SKM-1 (cell line): ENCODE results near the gene MACO1.
A peak's percentile ranks its signal among the peaks of the same experiment; 100 is the strongest.
"Not testable (repeated sequence)": the region's sequence is repeated elsewhere in the genome, so short reads cannot be mapped to it uniquely, and the experiment has no call there.

ENCODE experiments used
- DNase-seq: peaks from one replicate; lab custom pipeline; 2025; ENCODE audit not compliant: unreplicated experiment; lab: John Stamatoyannopoulos, UW

MACO1 gene

DNA sequence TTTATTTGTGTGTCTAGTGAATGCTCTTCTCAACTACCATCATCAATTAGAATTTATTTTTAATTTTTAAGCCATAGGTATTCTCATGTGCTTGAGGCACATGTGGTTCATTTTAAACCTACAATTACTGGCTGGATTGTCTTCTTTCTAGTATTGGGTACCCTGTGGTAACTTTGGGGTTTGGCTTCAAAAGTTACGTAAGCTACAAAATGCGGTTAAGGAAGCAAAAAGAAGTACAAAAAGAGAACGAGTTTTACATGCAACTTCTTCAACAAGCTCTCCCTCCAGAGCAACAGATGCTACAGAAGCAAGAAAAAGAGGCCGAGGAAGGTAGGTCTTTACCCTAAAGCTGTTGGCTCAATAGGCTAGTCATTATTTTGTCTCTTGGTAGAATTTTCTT, 25.8 kb downstream of the MACO1 start:
- peak; percentile 85 for DNase-seq

DNA sequence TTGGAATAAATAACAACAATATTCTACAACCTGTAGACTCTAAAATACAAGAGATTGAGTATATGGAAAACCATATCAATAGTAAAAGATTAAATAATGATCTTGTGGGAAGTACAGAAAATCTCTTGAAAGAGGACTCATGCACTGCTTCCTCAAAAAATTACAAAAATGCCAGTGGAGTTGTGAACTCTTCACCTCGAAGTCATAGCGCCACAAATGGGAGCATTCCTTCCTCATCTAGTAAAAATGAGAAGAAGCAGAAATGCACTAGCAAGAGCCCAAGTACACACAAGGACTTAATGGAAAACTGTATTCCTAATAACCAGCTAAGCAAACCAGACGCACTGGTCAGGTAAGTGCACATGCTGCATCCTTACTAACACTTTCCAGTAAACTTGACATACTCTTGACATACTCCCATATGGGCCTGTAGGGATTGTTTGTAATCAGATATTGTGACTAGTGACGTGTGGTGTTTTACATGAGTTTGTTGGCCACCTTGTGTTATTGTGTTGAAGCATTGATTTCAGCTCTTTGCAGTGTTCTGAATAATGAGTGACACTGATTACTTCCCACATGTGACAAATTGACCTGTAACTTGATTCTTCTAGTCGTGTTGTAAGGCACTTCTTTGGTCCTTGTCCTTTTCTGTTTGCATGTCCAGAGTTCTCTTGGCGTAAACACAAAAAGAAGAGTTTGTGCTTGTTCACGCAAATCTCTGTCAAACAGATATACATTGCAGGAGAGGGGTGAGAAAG, 28.0 kb downstream of the MACO1 start:
- peak; percentile 66 for DNase-seq

DNA sequence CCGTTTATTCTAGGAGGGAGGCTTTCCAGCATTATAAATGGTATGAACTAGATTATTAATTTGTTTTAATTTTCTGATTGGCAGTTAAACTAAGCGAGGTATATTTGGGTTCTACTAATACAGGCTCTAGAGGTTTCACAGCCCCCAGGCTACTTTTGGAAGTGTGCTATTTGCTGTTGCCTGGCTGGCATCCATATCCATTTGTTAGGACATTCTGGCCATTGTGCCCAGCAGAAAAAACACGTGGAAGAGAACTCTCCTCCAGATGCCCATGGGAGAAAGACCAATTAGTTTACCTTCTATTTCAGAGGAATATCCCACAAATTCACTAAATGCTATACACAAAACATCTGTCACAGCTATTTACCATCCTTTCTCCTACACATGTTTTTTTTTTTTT, 29.3 kb downstream of the MACO1 start:
- DNase-seq: no peak

DNA sequence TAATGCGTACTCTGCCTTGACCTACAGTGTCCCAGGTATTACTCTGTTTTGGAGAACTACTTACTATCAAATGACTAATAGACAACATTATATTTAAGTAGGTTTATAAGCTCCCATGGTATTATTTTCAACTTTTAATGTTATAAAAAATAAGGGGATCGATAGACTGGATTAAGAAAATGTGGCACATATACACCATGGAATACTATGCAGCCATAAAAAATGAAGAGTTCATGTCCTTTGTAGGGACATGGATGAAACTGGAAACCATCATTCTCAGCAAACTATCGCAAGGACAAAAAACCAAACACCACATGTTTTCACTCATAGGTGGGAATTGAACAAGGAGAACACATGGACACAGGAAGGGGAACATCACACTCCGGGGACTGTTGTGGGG, 30.1 kb downstream of the MACO1 start:
- DNase-seq: not testable (repeated sequence)

DNA sequence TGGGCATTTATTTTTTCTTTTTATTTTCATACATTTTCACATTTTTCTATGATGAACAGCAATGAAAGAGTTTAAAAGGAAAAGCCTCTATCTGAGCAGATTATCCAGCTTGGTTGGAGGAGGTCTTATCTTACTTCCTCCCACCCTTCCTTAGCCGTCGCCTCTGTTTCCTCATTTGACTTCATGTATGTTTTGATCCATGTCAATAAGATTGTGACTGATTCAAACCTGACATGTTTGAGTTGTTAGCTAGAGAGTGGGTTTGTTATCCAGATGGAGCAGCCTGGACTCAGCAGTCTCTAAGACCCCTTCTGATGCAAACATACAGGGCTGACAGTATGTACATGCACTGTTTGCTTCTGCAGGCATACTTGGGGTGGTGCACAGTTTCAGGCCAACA, 31.2 kb downstream of the MACO1 start:
- DNase-seq: no peak

DNA sequence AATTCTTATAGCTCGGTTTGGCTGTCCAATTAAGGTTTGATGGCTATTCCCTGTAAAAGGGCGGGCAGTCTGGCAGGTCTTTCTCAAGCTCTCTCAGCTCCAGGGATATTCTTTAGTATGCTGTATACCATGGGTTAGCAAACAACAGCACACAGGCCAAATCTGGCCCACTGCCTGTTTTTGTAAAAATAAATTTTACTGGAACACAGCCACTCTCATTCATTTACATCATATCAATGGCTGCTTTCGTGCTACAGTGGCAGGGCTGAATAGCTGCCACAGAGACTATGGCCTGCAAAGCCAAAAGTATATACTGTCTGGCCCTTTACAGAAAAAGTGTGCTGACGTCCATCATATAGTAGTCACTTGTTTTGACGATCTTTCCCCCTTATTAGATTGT, 32.0 kb downstream of the MACO1 start:
- no peak for DNase-seq

DNA sequence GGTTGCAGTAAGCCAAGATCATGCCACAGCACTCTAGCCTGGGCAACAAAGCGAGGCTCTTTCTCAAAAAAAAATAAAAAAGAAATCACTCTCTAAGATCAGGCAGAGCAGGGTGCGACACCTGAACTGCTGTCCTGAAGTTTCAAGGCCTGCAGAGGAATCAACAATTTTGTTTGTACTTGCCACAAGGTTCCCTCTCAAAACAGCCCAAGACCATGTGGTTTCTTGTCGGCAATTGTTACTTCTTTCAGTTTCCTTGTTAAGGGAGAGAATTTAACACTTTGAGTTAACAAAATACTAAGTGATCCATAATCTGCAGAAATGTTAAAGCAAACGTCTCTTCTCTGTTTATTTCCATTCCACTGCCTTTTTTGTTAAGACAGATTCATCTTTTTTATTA, 36.5 kb downstream of the MACO1 start:
- no peak for DNase-seq

DNA sequence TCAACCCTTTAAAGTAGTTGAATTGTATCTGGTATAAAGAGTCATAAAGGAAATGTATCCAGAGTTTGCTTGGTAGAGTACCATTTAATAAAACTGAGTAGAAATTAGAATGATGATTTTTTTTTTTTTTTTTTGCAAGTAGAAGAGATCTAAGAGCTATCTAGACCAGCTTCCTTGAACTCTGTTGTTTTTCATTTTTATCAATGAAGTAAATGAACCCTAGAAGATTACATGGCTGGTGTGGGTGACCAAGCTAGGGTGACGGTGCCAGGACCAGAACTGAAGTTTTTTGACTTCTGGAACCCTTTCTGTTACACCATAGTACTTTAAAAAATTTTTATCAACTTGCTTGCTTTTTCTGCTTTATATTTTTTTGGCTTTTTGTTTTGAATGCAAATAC, 36.9 kb downstream of the MACO1 start:
- DNase-seq: no peak

DNA sequence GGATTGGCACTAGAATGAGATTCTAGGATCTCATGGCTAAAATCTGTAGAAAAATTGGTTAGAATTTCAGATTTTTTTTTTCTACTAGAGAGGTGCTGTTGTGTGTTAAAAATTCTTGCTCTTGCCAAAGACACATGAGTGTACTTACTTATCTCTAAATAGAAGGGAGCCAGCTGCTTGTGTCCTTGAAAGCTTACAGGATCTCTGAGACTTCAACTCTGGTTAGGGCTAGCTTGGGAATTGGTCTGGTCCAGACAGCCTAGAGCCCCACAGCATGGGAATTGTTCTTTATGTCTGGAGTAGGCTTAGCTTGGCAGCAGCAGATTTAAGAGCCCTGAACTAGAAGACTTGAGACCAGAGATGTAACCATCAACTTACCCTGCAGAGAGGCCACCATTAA, 37.3 kb downstream of the MACO1 start:
- no peak for DNase-seq

DNA sequence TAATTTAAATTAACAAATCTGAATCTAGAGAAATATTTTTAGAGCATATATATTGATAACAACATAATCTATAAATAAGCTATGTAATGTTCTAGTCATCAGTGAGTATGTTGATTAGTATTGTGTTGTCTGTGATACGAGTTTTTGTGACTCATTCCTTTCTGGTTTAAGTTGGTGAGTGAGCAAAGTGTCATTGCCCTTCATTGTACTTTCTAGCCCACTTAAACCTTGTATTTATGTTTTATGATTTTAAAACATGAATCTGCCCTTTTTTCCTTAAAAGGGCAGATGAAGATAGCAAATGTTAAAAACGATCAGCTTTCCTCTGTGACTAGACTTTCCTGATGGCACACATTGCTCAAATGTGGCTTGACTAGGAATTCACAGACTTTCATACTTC, 38.5 kb downstream of the MACO1 start:
- DNase-seq: no peak

DNA sequence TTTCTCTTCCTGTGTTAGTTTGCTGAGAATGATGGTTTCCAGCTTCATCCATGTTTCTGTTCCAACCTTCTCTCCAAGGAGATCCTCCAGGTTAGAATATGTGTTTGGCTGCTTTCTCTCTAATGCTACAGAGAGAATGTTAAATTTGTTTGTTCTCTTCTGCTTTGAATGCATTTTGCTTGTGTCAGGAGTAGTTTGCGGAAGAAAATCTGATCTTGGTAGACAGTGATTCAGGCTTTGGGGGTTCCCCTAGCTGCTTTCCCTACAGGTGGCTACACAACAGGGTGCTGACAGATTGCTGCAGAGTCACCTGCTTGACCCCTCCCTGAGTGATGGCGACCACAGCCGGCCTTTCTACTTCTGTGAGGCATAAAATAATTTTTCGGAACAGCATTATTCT, 41.8 kb downstream of the MACO1 start:
- DNase-seq: no peak

DNA sequence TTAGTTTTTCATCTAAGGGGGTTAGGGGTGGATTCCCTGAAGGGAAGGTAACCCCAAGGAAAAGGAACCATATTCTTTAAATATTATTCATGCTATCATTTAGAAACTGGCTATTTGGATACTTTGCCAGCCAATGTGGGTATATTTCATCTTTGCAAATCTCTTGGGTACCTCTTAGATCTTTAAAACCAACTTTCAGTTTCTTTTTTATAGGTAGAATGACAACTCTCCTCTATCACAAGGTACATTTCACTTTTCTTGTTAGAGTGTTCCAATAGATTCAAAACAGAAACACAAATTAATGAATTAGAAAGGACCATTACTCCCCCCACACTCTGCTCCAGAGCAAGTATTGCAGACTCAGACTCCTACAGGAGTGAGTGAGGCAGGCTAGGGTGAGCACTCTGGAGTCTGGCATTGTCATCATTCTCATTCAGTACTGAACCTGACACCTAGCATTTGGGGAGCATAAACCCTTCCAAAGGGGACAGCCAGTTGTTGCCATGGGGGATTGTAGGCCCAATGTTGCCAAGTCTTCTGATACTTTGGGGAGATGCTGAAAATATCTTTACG, 43.0 kb downstream of the MACO1 start:
- DNase-seq: no peak

DNA sequence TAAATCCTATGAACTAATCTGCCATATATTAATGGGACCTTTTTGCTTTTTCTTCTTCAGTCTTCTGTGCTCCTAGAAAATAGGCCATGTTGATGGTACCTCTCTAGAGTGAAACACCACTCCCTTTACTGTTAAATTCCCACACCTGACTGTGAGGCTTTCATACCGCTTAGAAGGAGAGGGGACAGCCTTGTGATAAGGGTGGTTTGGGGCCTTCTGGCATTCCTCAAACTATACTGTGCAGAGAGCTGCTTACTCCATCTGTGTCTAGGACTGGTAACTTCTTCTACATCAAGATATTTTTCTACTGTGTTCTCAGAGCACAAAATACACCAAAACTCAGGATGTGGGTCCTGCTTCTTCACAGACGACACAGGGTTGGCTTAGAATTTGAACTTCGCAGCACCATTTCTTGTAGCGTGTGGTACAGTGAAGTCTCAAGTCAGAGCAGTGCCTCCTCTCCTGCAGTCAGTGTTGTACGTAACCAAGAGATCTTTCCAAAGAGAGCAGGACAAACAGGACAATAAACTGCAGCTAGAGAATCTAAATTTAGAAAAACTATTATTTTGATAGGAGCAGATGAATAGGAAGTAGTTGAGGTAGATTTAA, 43.8 kb downstream of the MACO1 start:
- DNase-seq: no peak

DNA sequence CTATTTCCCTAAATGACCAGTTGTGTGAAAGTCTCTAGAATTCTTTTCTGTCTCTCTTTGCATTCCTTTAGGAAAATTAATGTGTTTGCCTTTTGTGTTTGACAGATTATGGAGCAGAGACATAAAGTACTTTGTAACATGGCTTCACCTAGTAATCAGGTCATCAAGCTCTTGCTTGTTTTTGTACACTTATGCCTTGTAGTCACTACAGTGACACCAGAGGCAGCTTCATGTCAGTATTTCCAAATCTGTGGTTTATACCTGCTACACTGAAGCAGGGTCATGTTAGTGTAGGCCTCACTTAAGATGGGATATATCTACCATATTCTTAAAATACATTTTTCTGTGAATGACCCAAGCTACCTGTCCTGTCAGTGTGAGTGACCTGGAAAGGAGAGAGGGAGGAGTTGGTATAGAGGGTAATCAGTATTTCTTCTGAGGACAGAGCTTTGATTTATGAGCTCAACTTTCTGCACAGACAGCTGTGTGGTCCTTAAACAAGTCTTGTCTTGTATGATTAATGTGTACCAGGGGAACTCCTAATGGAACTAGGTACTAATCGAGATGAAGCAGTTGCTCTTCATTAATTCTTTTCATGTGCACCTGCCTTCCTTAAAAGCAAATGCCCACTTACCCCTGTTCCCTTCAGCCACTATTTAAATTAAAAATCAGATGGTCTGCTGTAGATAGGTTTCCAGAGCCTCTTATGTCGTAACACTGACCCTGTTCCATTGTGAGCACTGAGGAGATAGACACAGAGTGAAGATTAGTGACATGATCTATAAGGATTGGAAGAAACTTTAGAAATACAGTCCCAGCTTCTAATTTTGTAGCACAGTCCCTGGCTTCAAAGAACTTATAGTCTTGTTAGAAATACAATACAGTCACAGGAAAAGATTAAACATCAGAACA, 45.7 kb downstream of the MACO1 start:
- no peak for DNase-seq

DNA sequence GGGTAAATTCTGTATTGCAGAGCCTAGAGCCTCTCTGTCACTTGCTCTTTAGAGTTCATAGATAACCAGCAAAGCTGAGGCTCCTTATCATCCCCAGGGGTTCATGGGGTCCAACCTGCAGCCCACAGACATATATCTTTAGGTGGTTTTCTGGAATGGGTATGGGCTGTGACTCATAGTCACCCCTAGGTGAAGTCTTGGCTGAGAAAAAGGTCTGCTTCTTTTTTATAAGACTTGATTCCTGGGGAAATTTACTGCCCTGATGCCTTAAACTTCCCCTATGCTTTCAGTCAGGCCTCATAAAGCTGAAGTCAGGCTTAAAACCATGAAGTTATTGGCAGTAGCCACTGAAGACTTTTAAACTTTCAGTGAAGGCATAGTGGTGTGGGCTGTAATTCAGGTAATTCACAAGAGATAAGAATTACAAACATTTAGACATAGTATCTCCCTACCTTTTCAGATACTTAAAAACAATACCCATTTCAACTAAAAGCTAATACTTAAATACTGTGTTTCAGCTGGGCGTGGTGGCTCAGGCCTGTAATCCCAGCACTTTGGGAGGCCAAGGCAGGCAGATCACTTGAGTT, 46.8 kb downstream of the MACO1 start:
- no peak for DNase-seq

DNA sequence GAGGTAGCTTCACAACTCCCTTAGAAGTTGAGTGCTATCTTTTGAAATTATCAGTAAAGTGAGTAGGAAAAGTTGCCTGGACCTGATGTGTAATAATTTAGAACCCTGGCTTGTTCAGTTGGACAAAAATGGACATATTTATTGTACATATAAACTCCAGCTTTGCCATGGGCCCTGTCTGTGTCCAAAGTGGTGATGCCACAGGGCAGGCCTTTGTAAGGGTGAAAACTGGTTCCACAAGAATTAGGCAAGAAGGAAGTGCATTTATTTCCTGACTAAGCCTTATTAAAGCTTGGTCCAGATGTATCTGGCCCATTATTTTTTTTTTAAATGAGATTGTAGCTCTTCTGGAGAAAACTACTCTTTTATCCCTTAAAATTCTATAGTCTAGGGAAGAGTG, 47.9 kb downstream of the MACO1 start:
- DNase-seq: no peak

DNA sequence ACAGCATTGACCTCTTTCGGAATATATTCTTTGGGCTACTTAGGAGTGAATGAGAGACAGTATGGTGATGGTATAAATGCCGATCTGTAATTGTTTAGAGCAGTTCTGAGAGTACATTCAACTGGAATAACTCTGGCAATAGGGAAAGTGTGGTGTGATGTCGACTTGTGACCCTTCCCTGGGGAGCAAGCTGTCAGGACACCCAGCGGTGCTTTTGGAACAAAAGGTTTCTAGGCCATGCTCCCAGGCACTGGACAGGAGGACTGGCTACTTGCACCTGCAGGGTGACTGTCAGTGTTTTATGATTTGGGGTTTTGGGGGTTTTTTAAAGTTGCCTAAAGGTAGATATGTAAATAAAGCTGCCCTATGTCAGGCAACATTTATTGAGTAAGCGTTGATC, 50.9 kb downstream of the MACO1 start:
- DNase-seq: no peak

DNA sequence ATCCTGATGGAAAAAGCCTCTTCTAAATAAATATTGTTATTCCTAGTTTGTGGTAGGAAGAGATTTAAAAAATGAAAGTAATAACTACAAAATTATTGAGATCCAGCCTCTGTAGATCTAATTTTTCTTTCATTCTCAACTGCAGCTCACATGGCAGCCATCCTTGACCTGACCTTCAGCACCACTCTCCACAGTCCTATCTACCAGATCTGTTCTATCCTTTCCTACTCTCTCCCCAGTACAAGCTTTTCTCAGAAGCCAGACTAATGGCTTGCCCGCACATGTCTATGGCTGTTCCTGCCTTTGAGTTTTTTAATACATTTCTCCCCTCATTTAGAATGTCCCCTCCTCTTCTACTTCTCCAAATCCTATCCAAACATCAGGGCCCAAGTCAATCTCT, 51.5 kb downstream of the MACO1 start:
- DNase-seq: no peak

DNA sequence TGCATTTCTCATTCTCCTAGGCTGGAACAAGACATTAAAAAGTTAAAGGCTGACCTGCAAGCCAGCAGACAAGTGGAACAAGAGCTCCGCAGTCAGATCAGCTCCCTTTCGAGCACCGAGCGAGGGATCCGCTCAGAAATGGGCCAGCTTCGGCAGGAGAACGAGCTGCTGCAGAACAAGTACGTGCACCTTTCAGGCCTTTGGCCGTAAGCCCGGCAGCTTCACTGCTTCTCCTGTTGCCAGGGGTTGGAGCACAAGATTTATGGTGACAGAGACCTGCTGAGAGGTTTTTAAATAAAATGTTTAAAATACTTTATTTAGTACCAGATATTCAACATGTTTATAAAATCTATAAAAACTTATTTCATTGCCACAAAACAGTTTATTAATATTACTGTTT, 53.4 kb downstream of the MACO1 start:
- DNase-seq: no peak

DNA sequence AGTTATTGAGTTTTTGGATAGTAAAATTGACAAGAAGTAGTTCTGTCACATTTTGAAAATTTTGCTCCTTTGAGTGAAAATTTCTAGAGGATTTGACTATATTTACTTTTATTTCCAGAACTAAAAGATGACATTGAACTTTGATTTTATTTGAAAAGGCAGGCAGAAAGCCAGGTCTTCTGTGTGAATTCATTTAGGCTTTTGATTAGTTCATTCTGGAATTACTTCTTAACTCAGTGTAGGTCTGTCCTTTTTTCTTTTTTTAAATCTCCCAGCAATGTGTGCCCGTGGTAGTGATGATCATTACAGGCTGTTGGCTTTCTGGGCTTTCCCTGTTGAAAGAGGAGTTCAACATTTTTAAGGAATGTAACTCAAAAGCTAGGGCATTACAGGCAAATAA, 53.8 kb downstream of the MACO1 start:
- DNase-seq: no peak
